NCI-H510A (cell line): ENCODE results near the gene SLC34A3.
"Not testable (repeated sequence)": the region's sequence is repeated elsewhere in the genome, so short reads cannot be mapped to it uniquely, and the experiment has no call there.

Experiments
- DNase-seq: peaks from one replicate; lab custom pipeline; 2025; lab: John Stamatoyannopoulos, UW

The SLC34A3 gene

GRCh38 chr9:137228968-137229896 is 1.5 kb upstream of the SLC34A3 start:
- no peak for DNase-seq

GRCh38 chr9:137229903-137230704 is 597 bp upstream of the SLC34A3 start:
- DNase-seq = no peak

GRCh38 chr9:137231372-137232039 is 805 bp downstream of the SLC34A3 start:
- DNase-seq = no peak

- DNase-seq = no peak
Observed at GRCh38 chr9:137232101-137232500, 1.4 kb downstream of the SLC34A3 start.

- no peak for DNase-seq
Observed at GRCh38 chr9:137232510-137232909, 1.8 kb downstream of the SLC34A3 start.

DNA sequence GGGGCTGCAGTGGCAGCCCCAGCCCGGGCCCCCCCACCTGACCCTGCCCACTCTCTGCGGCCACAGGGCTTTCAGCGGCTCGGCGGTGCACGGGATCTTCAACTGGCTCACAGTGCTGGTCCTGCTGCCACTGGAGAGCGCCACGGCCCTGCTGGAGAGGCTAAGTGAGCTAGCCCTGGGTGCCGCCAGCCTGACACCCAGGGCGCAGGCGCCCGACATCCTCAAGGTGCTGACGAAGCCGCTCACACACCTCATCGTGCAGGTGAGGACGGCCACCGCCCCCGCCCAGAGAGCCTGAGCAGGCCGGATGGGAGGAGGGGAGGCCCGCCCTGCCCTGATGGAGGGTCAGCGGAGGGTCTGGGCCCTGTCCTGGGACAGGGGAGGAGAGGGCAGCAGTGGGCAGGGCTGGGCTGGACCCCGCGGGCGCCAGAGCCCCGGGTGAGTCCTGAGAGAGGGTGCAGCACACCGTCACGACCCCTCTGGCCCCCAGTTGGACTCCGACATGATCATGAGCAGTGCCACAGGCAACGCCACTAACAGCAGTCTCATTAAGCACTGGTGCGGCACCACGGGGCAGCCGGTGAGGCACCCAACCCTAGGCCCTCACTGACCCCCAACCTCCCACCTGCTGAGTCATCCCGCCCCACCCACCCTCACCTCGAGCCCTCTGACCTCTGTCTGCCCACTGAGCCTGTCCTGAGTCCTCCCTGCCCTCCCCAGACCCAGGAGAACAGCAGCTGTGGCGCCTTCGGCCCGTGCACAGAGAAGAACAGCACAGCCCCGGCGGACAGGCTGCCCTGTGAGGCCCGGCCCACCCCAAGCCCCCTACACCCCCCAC is 2.7 kb downstream of the SLC34A3 start:
- no peak for DNase-seq

GRCh38 chr9:137234055-137234697 is 3.5 kb downstream of the SLC34A3 start:
- DNase-seq = no peak

GRCh38 chr9:137234758-137235423 is 4.2 kb downstream of the SLC34A3 start:
- no peak for DNase-seq

- no peak for DNase-seq
Observed at GRCh38 chr9:137235424-137236237, 4.9 kb downstream of the SLC34A3 start.

DNA sequence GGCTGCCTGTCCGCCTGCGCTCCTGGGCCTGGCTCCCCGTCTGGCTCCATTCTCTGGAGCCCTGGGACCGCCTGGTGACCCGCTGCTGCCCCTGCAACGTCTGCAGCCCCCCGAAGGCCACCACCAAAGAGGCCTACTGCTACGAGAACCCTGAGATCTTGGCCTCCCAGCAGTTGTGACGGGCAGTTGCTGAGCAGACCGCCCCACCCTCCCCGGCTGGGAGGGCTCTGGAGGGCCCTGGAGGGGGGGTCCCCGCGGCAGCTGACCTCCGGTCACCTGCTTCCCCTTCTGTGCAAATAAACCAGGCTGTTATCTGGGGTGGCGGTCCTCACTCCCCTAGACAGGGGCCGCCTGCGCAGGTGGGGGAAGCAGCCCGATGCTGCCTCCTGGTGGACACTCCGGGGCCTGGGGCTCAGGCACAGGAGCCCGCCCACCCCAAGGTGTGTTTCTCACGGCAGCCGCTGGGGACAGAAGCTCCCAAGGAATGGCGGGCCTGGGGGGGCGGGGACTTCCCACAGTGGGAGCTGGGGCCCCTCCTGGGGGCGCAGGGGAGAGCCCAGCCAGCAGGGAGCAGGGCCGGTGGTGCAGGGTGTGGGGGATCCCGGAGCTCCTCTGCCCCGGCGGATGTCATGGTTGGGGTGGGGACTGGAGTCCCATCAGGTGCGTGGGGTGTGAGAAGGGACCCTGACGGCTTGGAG is 5.7 kb downstream of the SLC34A3 start:
- peak; percentile 77 for DNase-seq

DNA sequence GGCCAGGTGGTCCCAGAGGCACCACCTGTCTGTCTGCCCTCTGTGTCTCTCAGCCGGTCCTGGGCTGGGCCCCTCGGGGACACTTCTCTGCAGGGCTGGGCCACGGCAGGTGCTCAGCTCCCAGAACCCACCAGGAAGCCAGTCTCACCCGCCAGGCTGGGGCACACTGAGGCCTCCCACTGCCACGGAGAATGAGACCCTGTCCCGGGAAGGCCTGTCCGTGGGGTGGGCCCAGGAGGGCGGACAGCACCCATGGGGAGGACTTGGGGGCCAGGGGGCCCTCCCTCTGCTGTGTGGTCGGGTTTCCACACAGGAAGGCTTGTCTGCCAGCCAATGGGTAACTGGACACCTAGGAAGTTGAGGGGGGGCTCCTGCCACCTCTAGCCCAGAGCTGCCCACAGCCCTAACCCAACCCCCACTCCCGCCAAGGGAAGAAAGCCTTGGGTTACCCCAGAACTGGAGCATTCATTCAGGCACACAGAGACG is 6.3 kb downstream of the SLC34A3 start:
- DNase-seq = no peak

DNA sequence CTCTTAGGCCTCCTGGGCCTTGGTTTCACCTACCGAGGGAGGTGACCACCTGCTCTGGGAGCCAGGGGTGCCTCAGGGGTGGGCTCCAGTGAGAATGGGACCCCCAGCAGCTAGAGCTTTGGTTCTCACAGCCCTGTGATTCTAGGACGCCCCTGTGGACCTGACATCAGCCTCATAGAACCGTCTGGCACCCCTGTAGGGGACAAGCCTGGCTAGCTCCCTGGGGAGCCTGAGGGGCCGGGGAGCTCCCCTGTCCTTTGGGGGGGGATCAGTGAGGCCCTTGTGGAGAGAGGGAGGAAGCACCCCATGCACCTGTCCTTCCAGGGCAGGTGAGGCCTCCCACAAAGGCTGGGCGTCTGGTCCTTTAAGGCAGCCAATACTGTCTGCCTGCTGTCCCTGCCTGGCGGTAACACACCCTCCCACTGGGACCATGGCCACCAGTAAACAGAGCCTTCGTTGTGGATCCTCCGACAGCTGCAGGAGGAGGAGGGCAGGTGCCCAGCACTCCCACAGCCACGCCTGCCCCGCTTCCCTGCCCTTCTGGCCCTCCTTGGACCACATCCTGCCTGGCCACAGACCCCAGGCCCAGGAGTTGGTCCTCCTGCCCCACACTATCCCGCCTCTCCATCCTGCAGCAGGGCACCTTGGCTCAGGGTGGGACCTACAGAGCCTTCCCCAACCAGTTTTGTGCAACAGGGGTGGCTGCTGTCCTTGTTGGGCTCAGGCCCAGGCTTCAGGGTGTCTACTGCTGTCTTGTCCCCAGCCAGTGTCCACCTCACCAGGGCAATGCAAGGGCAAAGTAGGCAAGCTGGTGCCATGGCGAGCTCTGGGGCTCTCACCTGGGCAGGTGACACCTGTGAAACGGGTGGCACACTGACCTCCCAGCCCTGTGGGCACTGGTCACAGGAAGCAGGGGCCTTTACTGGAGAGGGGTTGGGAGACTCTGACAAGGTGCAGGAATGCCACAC is 7.3 kb downstream of the SLC34A3 start:
- peak; percentile 73 for DNase-seq

- DNase-seq = not testable (repeated sequence)
Observed at GRCh38 chr9:137239541-137240200, 9.0 kb downstream of the SLC34A3 start.

- DNase-seq = peak; percentile 50
Observed at GRCh38 chr9:137240318-137240840, 9.7 kb downstream of the SLC34A3 start.

DNA sequence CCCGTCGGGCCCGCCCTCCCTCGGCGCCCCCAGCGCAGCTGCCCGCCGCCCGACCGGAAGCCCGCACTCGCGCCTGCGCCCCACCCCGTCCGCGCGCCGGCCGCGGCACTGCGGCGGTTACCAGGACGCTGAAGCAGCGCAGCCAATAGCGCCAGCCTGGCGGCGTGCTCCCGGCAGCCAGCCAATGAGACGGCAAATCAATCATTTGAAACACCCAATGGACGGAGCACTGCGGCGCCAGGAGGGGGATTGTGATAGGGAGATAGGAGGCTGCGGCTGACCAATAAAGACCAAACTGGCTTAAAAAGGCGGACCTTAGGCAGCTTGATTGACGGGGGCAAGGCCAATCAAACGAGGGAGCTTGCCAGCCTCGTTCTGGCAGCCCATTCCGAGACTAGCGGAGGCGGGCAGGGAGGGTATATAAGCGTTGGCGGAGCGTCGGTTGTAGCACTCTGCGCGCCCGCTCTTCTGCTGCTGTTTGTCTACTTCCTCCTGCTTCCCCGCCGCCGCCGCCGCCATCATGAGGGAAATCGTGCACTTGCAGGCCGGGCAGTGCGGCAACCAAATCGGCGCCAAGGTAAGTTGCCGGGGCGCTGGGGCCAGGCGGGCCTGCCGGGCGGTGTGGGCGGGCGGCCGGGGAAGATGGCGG is 10.3 kb downstream of the SLC34A3 start, which contains the start of gene TUBB4B:
Gene TUBB4B (plus strand): TSS at position 447 of the 649 bp plus-strand sequence. CDS start 74 bp downstream, at position 521.
- DNase-seq = peak; percentile 99
